HTR-8/SVneo (cell line): Measurements from ENCODE around the gene ALDH1A3.

Experiments used
- DNase-seq: peaks from one replicate; pipeline ENCODE4 v3.0.0; 2011; ENCODE audit warnings: low spot score, mixed read lengths; ENCODE audit not compliant: insufficient read length
- FAIRE-seq: peaks from 2 replicates; lab custom pipeline; 2011; peaks lifted over from hg19 to GRCh38; lab: Jason Lieb, UNC

ALDH1A3 gene

DNA sequence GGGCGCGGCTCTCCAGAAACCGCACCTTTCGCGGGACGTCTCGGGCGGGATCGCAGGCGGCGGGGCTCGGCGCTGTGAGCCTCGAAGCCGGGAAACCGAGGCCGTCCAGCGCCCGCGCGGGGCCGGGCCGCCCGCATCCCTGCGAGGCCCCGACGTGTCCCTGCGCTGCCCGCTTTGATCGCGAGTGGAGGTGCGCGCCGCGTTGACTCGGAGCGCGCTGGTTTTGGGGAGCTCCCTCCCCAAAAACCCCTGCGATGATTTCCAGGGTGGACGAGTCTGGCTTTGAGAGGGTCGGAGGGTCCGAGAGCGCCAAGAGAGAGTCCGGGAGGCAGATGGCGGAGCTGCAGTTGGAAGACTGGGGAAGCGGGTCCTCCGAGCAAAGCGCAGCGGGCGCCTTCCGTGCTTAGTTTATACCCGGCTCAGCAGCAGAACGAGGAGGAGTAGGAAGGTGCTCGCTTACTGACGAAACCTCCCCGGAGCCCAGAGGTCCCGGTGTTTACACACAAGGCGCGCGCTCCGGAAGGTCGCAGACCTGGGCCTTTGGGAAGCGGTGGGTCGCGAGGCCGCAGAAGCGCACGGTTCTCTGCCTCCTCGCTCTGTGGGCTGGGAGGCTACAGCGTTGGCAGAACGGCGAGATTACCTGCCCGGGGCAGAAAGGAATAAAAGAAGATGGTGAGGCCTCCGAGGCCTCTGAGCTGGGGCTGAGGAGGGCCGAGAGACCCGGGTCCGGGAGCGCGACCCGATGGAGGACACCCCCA is 687 bp downstream of the ALDH1A3 start:
- no peak for FAIRE-seq
- no peak for DNase-seq

DNA sequence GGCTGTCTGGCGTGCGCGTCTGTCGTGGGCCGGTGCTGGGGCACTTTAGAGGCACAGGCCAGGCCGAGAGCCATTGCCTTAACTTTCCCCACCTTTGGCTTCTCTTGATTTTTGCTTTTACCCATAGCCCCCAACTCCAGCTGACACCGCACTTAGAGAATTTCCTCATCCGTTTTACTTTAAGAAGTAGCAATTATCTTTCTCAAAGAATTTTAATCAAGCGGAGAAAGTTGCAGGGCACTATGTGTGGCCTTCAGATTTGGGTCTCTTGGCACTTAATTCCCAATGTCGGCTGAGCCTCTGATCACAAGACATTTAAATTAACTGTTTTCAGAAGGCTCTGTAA is 1.2 kb downstream of the ALDH1A3 start:
- DNase-seq = no peak
- FAIRE-seq = no peak

DNA sequence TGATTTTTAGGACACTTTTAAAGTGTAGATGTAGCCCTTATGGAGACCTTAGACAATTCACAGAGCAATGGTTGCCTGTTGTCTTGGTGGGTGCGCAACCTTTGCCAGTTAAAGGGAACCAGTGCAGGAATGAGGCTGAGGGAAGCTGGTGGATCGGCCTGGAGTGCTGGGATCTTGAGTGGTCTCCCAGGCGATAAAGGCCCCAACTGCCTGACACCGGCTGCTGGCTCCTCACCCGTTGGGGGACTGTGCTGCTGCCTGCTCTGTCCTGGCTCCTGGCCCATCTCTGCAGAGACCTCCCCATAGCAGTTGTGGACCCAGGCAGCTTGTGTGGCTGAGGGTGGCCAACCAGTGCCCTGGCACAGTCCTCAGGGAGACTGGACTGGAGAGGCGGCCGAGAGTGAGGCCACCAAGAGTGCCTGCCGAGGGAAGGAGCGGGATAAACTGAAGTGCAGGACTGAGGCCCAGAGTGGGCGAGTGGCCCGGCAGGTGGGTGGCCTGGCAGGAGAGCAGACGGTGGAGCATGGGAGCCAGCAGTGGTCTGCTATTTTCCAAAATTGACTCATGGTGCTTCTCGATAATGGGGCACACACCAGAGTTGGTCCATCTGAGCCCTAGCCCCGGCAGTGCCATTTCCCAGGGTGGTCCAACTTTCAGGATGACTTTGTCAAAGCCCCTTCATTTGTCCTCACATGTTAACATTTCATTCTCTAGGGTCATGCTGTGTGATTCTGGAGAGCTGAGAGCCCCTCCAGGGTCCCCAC is 2.1 kb downstream of the ALDH1A3 start:
- FAIRE-seq (no peak), DNase-seq (no peak)

DNA sequence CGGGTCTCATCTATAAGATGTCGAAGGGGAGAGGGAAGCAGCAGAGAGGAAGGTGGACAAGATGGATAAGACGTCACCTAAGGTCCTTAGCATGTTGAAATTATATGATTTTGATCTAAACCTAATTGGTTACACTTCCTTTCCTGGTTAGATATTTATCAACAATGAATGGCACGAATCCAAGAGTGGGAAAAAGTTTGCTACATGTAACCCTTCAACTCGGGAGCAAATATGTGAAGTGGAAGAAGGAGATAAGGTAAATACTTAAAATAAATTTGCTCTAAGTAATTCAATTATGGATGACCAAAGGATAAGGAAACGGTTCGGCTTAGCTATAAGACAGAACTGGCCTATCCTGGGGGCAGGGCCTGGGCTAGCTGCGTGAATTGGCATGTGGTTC is 5.5 kb downstream of the ALDH1A3 start:
- no peak for DNase-seq
- no peak for FAIRE-seq

DNA sequence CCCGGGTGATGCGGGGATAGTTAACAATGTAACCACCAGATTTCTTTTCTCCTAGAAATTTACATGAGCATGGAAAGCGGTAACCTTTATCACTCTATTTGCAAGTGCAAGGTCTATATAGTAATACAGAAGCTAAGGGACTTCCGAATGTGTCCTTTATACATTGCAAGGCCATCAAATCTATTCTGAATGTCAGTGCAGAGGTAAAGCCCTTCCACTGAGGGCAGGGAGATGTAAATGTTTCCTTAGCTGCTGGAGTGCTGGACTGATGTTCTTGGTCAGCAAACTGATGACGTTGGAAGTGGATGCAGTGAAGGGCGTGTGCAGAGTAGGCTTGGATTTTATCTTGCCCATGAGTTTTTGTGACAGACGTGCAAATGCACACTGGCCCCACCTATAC is 6.2 kb downstream of the ALDH1A3 start:
- no peak for FAIRE-seq
- no peak for DNase-seq

DNA sequence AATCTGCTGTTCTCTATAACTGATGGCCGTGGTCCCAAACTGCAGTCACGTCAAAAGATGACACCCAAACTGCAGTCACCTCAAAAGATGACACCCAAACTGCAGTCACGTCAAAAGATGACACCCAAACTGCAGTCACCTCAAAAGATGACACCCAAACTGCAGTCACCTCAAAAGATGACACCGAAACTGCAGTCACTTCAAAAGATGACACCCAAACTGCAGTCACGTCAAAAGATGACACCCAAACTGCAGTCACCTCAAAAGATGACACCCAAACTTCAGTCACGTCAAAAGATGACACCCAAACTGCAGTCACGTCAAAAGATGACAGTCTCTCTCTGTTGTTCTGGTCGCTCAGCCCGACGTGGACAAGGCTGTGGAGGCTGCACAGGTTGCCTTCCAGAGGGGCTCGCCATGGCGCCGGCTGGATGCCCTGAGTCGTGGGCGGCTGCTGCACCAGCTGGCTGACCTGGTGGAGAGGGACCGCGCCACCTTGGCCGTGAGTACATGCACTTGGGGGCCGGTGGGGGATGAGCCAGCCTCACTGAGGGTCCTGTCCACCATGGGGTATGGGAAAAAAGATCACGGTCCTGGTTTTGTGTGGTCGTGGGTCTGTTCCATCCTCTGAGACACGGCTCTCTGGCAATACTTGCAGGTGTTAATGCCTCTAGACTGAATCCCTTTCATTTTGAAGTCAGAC is 7.7 kb downstream of the ALDH1A3 start:
- DNase-seq = no peak
- no peak for FAIRE-seq

DNA sequence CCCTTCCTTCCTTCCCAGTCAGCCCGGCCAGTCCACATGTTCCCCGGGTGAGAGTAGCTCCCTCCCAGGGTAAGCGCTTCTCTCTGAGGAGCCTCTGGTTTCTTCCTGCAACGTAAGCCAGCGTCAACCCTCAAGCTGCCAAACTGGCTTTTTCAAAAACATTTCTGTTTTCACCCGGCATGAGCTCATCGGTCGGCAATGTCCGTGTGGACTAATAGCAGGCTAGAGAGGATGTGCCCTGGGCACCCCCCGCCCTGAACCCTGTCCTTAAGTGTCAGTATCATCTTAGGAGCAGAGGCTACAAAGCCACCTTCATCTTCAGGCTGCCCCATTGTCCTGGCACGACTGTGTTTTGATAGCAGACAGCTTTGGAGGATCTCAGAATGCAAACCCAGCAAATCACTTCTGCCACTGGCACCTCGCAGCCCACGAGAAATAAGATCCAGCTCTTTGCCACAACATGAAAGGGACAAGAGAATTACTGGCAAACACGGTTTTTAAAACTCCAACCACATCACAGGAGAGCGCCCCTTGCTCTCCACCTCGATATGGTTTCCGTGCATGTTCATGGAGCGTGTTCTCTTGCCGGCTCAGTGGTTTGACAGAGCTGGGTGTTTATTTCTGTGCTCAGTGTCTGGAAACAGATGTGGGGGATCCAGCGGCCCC is 9.9 kb downstream of the ALDH1A3 start:
- DNase-seq (peak; percentile 39), FAIRE-seq (peak; percentile 16)

DNA sequence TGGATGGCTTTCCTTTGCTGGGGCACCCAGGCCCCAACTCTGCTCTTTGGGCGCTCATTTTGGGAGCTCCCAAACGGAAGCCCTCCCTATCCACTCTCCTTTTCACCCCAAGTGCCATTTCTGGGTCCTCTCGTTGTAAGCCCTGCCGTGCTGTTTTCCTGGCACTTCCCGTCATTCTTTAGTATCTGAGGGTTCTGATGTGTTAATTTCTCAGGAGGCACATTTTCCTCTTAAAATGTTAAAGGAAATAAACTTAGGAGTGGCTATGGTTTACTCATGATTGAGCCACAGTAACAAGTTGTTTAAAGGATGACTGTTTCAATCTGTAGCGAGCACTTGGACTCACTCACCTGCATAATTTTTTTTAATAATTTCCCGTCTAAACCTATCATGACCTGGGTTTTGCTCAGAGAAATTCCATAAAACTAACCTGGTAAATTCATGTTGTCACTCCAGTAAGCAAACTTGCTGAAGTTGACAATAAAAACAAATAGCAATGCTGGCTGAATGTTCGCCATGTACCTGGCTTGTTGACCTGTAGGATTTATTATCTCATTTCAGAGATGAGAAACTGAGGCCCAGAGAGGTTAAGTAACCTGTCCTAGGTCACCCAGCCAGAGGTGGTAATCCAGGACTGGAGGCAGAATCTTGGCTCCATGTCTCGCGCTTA is 10.6 kb downstream of the ALDH1A3 start:
- FAIRE-seq = no peak
- DNase-seq = no peak

DNA sequence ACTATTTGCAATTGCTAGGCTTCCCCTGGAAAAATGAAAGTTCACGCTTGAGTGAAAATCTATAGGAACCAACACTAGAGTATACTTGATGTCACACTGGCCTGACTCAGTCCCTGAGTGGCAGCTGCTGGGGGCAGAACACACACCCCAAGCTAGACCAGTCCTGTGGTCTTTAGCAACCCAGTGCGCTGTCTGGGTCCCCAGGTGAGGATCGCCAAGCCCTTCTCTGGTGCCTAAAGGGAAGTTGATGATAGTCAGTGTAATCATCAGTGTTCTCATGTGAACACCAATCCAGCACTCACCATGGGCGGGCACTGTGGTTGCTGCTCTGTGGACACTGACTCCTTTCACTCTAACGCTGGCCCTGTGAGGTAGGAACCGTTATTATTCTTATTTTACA is 11.2 kb downstream of the ALDH1A3 start:
- DNase-seq (no peak), FAIRE-seq (no peak)

DNA sequence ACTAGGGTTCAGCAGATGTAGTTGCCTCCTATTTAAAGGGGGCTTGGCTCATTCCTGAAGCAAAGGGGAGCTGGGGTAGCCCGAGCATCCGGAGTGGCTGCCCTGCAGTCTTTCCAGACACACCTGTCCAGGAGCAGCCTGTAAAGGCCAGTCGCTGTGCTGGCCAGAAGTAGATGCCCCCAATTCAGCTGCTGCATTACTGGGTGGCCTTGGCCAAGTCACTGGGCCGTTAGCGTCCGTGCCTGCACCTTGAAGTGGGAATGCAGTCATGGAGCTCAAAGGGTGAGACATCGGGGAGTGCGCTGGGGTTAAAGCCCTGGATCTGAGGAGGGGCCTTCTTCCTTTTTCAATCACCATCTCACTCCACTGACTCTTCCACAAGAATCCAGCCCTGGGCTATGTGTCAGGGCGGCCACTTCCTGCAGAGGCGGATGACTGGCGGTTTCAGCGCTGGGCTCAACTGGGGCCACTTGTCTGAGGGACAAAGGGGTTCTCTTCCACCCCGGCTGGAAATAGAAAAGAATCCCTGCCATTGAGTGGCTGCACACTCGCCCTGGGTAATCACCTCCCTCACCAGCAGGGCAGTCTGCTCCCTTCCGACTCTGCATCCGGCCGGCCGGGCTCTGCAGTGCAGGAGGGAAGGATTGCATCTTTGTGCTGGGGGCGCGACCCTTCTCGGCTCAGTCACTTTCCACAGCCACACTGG is 11.8 kb downstream of the ALDH1A3 start:
- no peak for DNase-seq

DNA sequence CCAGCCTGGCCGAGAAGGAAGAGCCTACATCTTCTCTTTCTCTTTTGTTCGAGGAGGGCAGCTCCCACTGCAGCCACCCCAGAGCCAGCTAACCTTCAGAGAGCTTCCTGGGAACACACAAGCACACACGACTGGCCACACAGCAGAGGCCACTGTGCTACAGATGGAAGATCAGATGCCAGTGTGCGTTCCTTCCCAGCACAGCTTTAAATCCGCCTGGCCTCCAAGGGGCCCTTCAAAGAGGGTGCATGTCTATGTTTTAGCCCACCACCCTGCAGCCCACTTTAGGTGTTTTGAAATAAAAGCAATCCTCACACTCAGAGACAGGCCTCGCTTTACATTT is 12.4 kb downstream of the ALDH1A3 start:
- FAIRE-seq (no peak), DNase-seq (no peak)

More for the DNA sequence above, 11.8 kb downstream of the ALDH1A3 start:
- FAIRE-seq = no peak

DNA sequence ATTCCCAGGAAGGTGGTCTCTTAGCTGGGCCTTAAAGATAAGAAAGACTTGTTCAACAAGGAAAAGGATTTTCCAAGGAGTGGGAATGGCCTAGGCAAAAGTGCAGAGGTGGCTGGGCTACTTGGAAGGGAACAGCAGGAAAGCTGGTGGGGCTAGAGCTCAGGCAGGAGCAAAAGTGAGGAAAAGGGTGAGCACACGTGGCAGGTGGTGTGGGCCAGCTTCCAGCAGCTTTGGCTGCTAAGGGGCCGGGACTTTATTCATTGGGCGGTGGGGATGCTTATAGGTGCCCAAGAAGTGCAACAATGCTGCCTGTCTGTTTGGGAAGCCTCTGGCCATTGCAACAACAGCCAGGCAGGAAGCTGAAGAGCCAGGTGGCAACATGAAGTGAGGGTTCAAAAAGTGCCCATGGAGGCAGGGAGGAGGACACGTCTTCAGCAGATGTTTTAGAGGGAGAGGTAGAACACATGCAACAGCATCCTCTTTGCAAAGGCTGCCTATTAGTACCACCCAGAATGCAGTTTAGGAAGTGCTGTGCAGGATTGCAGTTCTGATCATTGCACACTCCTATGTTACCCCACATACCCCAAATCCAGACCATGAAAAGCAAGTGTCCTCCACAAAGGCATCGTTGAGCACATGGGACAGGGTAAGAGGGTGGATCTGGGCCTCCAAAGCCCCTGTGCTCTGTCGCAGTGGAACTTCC is 13.8 kb downstream of the ALDH1A3 start:
- DNase-seq (no peak), FAIRE-seq (no peak)

DNA sequence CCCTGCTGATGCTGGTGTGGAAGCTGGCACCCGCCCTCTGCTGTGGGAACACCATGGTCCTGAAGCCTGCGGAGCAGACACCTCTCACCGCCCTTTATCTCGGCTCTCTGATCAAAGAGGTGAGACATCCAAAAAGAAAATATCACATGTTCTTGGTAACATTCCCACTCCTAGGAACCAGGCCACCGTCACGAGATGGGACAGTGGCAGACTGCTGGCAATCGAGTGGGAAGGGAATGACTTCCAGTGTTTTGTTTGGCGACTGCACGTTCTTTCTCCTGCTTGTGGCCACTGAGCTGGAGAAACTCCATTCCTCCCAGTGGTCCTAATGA is 14.3 kb downstream of the ALDH1A3 start:
- DNase-seq = no peak
- no peak for FAIRE-seq

DNA sequence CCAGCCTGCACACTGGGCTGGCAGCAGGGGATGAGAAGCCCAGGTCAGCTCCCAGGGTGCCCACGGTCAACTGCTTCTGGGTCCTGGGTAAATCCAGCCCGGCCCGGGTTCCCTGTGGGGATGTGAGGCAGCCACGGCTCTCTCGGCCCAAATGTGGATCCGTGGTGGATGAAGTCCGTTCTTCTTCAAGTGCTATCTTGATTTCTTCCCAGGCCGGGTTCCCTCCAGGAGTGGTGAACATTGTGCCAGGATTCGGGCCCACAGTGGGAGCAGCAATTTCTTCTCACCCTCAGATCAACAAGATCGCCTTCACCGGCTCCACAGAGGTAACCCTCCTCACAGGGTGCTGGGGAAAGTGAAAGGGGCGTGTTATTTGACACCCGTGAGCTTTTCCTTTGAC is 16.1 kb downstream of the ALDH1A3 start:
- FAIRE-seq (no peak), DNase-seq (no peak)

DNA sequence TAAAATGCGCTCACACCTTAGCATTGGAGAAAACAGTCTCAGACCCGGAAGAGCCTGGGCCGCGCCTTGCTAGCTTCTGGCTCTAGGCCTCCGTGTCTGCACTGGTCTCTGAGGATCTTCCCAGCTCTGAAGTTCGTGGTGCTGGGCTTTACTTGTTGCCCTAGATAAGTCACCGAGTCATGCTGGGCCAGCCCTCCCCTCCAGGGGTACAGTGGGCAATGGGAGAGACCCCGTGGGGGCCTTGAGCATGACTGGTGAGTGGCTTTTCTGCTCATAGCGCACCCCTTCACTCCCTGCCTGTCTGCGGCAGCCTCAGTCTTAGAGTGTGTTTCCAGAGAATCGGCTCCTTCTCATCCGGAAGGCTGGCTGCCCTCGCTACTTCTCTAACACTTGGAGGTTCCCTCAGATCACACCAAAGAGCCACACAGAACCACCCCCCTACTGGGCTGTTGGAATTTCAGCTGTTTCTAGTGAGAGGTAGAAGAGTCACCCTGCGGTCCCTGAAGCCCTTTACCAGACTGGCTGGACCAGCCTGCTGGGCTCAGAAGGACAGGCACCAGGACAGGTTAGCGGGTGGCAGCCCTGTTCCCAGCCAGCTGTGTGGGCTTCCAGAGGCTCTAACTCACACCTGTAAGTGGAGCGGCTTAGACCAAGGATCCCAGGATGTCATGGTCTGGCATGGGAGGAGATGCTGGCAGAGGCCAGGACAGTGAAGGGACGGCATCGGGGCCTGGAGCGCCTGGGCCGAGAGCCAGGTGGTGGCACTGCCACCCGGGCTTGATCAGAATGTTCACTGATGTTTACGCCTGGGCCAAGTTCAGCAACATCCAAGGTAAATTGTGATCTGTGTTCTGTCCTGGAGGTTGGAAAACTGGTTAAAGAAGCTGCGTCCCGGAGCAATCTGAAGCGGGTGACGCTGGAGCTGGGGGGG is 17.9 kb downstream of the ALDH1A3 start:
- DNase-seq = no peak
- FAIRE-seq = no peak

DNA sequence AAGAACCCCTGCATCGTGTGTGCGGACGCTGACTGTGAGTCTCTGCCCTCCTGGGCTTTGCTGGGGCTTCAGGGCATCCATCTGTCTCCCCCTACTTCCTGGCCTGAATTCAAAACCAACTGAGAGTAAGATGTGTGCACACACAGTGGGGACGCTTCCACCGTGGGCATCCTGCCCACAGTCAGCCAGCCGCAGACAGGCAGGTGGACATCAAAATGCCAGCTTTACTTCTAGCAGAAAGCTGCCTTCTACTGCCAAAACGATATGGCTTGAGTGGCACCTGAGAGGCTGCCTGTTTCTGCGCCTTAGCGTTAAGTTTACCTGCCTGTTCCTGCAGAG is 18.5 kb downstream of the ALDH1A3 start:
- DNase-seq = no peak
- FAIRE-seq = no peak

DNA sequence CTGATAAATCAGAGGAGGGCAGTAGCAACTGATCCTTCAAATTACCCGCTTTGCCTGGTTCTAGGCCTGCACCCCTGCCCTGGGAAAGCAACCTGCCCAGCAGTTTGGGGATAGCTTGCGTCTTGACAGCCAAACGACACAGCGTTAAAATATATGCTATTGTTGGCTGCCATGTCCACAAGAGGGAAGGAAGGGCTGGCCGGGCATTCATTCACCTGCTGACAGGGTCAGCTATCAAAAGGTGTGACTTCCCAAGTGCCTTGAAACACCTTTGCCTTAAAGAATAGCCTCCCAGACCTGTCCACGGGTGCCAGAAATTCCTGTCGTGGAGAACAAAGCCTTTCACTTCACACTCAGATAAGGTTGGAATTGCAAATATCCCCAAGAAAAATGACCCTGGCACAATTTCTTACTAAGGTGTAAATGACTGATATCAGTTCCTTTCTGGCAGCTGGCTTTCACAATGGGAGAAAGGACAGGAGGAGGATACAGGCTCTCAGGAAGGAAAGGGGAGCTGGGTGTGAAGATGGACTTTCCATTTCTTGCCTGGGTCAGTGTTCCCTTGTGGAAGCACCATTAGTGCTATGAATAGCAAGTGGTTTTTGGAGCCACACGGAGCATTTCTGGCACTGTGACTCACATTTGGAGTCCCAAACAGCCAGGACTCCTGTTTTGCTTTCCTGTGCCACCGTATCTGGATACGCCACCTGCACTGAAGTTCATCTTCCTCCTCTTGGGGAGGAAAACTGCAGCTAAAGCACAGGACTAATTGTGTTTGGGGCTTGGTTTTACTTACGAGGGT is 19.2 kb downstream of the ALDH1A3 start:
- DNase-seq (no peak), FAIRE-seq (no peak)

DNA sequence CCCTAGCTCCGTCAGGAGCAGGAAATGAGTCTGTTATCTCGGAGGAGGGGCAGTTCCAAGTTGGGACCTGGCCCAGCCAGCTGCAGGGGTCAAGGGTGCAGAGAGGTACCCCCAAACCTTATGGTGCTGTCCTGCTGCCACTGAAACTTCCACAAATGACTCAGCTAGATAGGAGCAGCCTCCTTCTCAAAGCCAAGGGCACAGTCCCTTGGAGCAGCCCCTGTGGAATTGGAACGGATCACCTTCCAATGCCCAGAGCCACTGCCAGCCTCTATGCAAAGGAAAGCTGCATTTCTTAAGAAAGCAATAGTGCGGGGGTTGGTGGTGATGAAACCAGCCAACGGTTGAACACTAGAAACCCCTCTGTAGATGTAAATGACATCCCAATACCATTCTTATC is 20.0 kb downstream of the ALDH1A3 start:
- no peak for FAIRE-seq

More for the DNA sequence above, 20.0 kb downstream of the ALDH1A3 start:
- no peak for DNase-seq
